Measurements from ENCODE around the gene GIMAP7.

DNA sequence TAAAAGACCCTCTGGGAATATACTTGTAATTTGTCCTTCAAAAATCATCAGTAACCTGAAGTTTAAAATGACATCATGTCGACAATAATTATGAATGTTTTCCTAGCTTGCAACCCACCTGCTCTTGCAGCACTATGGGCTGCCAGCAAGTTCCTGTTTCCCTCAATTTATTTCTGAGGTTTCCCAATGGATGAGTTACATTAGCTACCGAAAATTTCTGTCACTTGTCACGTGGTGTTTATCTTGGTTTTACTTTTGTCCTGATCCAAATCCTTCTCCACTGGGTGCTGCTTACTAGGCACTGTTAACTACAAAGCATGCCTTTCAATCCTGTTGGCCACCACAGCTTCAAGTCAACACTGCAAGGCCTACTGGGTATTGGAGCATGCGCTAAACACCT, 32.8 kb upstream of the GIMAP7 start:
- TF ChIP-seq EZH2 (IDR thresholded peaks at IDR 0.05; ENCODE audit: low read length, unreplicated experiment) (no peak), CTCF (conservative IDR thresholded peaks at IDR 0.05; ENCODE audit: low read depth, low read length) (no peak), EZH2phosphoT487 (IDR thresholded peaks at IDR 0.05; ENCODE audit: borderline replicate concordance, low read length) (no peak)
